GM06990 (cell line): ENCODE results near the gene ASB11.

Experiments
- DNase-seq: peaks from one replicate; pipeline ENCODE4 v3.0.0-alpha.2; 2011; ENCODE audit not compliant: insufficient read length; ENCODE audit errors: extremely low read depth
- H3K27me3 ChIP-seq: replicated peaks from 2 replicates; pipeline ENCODE4 v1.6.0; 2011; ENCODE audit warnings: low read length; ENCODE audit not compliant: control insufficient read depth, insufficient read depth
- H3K36me3 ChIP-seq: 2 replicates; pipeline ENCODE4 v1.5.1; 2011; ENCODE audit warnings: low read length; ENCODE audit not compliant: control insufficient read depth, insufficient read depth
- H3K4me3 ChIP-seq: replicated peaks from 2 replicates; pipeline ENCODE4 v1.5.1; 2011; ENCODE audit warnings: low read depth, mild to moderate bottlenecking, control low read depth, low read length
- TF ChIP-seq, protein P1 (sequence below): IDR thresholded peaks from 2 replicates; pipeline ENCODE4 v1.5.1; 2011; ENCODE audit warnings: low read length, control low read depth, mild to moderate bottlenecking, inconsistent platforms; ENCODE audit not compliant: insufficient read depth, poor library complexity, severe bottlenecking

The ASB11 gene

DNA sequence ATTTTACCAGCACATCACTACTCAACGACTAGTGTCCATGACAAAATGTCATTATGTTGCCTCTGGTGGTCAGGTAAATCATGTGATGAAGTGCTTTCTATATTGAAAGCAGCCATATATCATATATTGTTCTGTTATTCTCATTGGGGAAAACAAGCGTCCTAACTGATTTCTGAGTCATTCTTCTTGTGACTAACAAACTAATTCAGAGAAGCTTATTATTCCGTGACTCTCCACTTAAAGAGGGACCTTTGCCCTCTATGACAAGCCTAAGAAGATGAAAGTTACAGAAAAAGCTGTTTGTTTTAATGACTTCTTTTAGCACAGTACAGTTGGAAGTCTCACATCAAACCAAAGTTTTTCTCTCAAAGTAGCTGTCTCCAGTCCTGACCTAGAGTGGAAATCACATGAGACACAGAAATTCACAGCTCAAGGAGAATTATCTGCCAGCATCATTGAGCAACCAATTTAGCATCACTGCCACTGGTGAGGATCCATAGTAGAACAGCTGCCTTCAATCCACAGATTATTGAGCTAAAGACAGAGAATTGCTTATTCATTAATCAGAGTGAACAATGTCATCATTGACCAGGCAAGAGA, 81.9 kb downstream of the ASB11 start:
- Histone ChIP-seq H3K4me3 (no peak overlapping the region), H3K27me3 (no peaks in the 10 kb centered on the region), H3K36me3 (no peaks in the 10 kb centered on the region)
- TF ChIP-seq, protein P1, sequence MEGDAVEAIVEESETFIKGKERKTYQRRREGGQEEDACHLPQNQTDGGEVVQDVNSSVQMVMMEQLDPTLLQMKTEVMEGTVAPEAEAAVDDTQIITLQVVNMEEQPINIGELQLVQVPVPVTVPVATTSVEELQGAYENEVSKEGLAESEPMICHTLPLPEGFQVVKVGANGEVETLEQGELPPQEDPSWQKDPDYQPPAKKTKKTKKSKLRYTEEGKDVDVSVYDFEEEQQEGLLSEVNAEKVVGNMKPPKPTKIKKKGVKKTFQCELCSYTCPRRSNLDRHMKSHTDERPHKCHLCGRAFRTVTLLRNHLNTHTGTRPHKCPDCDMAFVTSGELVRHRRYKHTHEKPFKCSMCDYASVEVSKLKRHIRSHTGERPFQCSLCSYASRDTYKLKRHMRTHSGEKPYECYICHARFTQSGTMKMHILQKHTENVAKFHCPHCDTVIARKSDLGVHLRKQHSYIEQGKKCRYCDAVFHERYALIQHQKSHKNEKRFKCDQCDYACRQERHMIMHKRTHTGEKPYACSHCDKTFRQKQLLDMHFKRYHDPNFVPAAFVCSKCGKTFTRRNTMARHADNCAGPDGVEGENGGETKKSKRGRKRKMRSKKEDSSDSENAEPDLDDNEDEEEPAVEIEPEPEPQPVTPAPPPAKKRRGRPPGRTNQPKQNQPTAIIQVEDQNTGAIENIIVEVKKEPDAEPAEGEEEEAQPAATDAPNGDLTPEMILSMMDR, result no peak
- no peak for DNase-seq
